CD4-positive, alpha-beta memory T cell (primary cell): ENCODE measurements around the gene MEIOB. TPM values are rescaled to one million over a fixed set of nuclear protein-coding genes. Genes with fewer than 3 reads are reported as not detected.

Experiments used
- CTCF ChIA-PET: fragments of 350-600 bp; sonication (Branson Sonifier 250); formaldehyde crosslinking; loops from one replicate; lab custom pipeline; 2021; ENCODE audit warnings: inconsistent platforms; ENCODE audit not compliant: partially characterized antibody; lab: Charles Lee
- POLR2A ChIA-PET: fragments of 350-600 bp; sonication (Branson Sonifier 250); formaldehyde crosslinking; loops from one replicate; lab custom pipeline; 2021; ENCODE audit not compliant: partially characterized antibody; lab: Charles Lee
- DNase-seq, 5 donors: peaks; one replicate each; pipeline versions ENCODE4 v3.0.0 to v3.0.0-alpha.2; 2020 to 2022; ENCODE audit warnings: mixed read lengths in 1 of 5
- H3K27ac ChIP-seq: one replicate; pipeline ENCODE4 v1.7.0; 2013; ENCODE audit warnings: low read depth, low read length
- H3K27me3 ChIP-seq: 2 replicates; pipeline ENCODE4 v1.7.0; 2013; ENCODE audit warnings: mild to moderate bottlenecking, low read length, moderate library complexity; ENCODE audit not compliant: insufficient read depth
- H3K36me3 ChIP-seq: 2 replicates; pipeline ENCODE4 v1.7.0; 2013; ENCODE audit warnings: mild to moderate bottlenecking, low read length, moderate library complexity; ENCODE audit not compliant: insufficient read depth
- H3K4me1 ChIP-seq: 2 replicates; pipeline ENCODE4 v1.7.0; 2013; ENCODE audit warnings: mild to moderate bottlenecking, low read length, moderate library complexity; ENCODE audit not compliant: insufficient read depth
- H3K4me3 ChIP-seq, 2 donors: one replicate each; pipeline ENCODE4 v1.7.0; 2013; ENCODE audit warnings: low read length in 2 of 2, mild to moderate bottlenecking in 1 of 2
- H3K9me3 ChIP-seq, 2 donors: one replicate each; pipeline ENCODE4 v1.7.0; 2013; ENCODE audit warnings: low read length in 2 of 2, control low read depth in 1 of 2; ENCODE audit not compliant: control insufficient read depth in 1 of 2
- H3K27ac Mint-ChIP-seq, 7 donors: one replicate each; pipeline ENCODE4 v1.8.0; 2020 to 2021; ENCODE audit warnings: mixed read lengths in 7 of 7, mild to moderate bottlenecking in 6 of 7, inconsistent platforms in 3 of 7, moderate library complexity in 3 of 7
- H3K27me3 Mint-ChIP-seq, 2 donors: one replicate each; pipeline ENCODE4 v1.8.0; 2020 to 2021; ENCODE audit warnings: mixed read lengths in 2 of 2
- H3K36me3 Mint-ChIP-seq, 2 donors: one replicate each; pipeline ENCODE4 v1.8.0; 2020 to 2021; ENCODE audit warnings: mixed read lengths in 2 of 2, inconsistent platforms in 1 of 2, mild to moderate bottlenecking in 1 of 2
- H3K4me1 Mint-ChIP-seq, 4 donors: one replicate each; pipeline ENCODE4 v1.8.0; 2020 to 2021; ENCODE audit warnings: mixed read lengths in 4 of 4, mild to moderate bottlenecking in 1 of 4
- H3K4me3 Mint-ChIP-seq, 8 donors: one replicate each; pipeline ENCODE4 v1.8.0; 2020 to 2021; ENCODE audit warnings: mixed read lengths in 8 of 8, mild to moderate bottlenecking in 7 of 8, moderate library complexity in 6 of 8, inconsistent platforms in 3 of 8
- H3K9me3 Mint-ChIP-seq, 8 donors: one replicate each; pipeline ENCODE4 v1.8.0; 2020 to 2021; ENCODE audit warnings: mixed read lengths in 8 of 8, mild to moderate bottlenecking in 5 of 8, inconsistent platforms in 3 of 8, moderate library complexity in 1 of 8
- intact Hi-C: fragments of 100-400 bp; cut with micrococcal nuclease; formaldehyde crosslinking; loops from one replicate; pipeline ENCODE4 v1.15.1; 2023
- polyA plus RNA-seq, 2 donors: library from polyadenylated mRNA; unstranded; fragments of 300-500 nt; fragmentation: Illumina TruSeq; gene quantifications; one replicate each; pipeline ENCODE4 v1.2.3, GENCODE V29; 2021
- total RNA-seq, 2 experiments: library from RNA; stranded (reverse); gene quantifications; one replicate each; pipeline ENCODE4 v1.2.3, GENCODE V29; 2021

The MEIOB gene
- total and polyA plus RNA-seq, 4 experiments from 2014 or later: not detected

GRCh38 chr16:1912215-1912543, 40.2 kb upstream of the MEIOB start:
- no peaks in the 10 kb centered on the region for H3K4me1 ChIP-seq
- intact Hi-C loops: no loop called here
- Mint-ChIP-seq H3K4me1 (no peaks in the 10 kb centered on the region), H3K9me3 (peaks cover 0 to 2% (median 0%) of the 10 kb centered on the region in 8 donors), H3K4me3 (no peak overlapping the region), H3K27me3 (peaks cover 19 to 24% of the 10 kb centered on the region in 2 donors), H3K36me3 (no peaks in the 10 kb centered on the region), H3K27ac (peak overlapping the region in 1 of 7 donors; percentile 41)
- no peaks in the 10 kb centered on the region for H3K36me3 ChIP-seq
- ChIA-PET CTCF (interaction anchor here (0.7 kb wide), 1 partner anchor 17 kb away, joined by 3 read pairs; no protein-coding TSS in a partner anchor), POLR2A (no interaction called here)
- no peaks in the 10 kb centered on the region for H3K9me3 ChIP-seq
- DNase-seq: no peak
- no peak overlapping the region for H3K27ac ChIP-seq
- no peak overlapping the region for H3K4me3 ChIP-seq
- peaks cover 10% of the 10 kb centered on the region for H3K27me3 ChIP-seq

- Histone ChIP-seq H3K4me3 (no peak overlapping the region), H3K4me1 (no peaks in the 10 kb centered on the region), H3K36me3 (no peaks in the 10 kb centered on the region), H3K27me3 (peaks cover 6% of the 10 kb centered on the region), H3K9me3 (no peaks in the 10 kb centered on the region), H3K27ac (no peak overlapping the region)
- intact Hi-C loops: no loop called here
- Mint-ChIP-seq H3K9me3 (peaks cover 0 to 2% (median 0%) of the 10 kb centered on the region in 8 donors), H3K27ac (no peak overlapping the region), H3K27me3 (peaks cover 16 to 22% of the 10 kb centered on the region in 2 donors), H3K36me3 (no peaks in the 10 kb centered on the region), H3K4me1 (no peaks in the 10 kb centered on the region), H3K4me3 (no peak overlapping the region)
- DNase-seq: no peak
- POLR2A ChIA-PET: no interaction called here
- CTCF ChIA-PET: interaction anchor here (0.7 kb wide), 2 partner anchors 17 to 1847 kb away, joined by 3 read pairs; no protein-coding TSS in a partner anchor
These were observed 39.7 kb upstream of the MEIOB start for GRCh38 chr16:1911467-1912214.

DNA sequence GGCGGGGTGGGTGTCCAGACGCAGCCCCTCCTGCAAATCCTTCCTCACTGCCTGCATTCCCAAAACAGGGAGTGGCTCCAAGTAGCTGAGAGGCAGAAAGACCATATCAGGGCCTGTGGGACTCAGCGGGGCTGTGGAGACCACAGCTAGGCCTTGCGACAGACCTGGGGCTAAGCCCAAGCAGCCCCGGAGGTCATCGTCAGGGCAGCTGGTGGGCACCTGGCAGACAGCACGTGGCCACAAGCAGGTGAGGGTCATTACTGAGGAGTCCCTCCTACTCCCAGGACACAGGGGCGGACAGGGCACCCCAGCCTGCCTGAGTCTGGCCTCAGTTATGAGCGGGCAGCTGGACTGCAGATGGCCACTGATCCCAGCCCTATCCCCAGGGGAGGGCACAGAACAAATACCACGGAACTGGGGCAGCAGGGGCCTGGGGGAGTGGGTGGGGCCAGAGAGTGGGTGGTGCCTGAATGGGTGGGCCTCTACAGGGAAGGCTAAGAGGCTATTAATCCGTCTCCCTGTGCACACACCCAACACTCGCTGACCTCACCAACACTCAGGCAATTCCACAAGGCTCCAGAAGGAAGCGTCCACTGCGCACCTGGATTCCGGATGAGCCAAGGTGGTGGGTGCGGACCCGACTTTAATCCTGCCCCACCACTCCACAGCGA, 37.7 kb upstream of the MEIOB start:
- Histone ChIP-seq H3K9me3 (no peaks in the 10 kb centered on the region), H3K4me1 (no peaks in the 10 kb centered on the region), H3K27ac (no peak overlapping the region), H3K4me3 (no peak overlapping the region), H3K27me3 (peaks cover 4% of the 10 kb centered on the region), H3K36me3 (no peaks in the 10 kb centered on the region)
- no peak overlapping the region for H3K4me3 Mint-ChIP-seq
- no peak for DNase-seq
- H3K36me3 Mint-ChIP-seq: no peaks in the 10 kb centered on the region
- no peaks in the 10 kb centered on the region for H3K4me1 Mint-ChIP-seq
- H3K9me3 Mint-ChIP-seq: peaks cover 0 to 2% (median 0%) of the 10 kb centered on the region in 8 donors
- ChIA-PET POLR2A (no interaction called here), CTCF (interaction anchor here (1.6 kb wide), 1 partner anchor 20 kb away, joined by 4 read pairs; no protein-coding TSS in a partner anchor)
- intact Hi-C loops: no loop called here
- no peak overlapping the region for H3K27ac Mint-ChIP-seq
- peaks cover 6 to 13% of the 10 kb centered on the region in 2 donors for H3K27me3 Mint-ChIP-seq

GRCh38 chr16:1908983-1909382, 37.0 kb upstream of the MEIOB start:
- H3K27me3 Mint-ChIP-seq: peaks cover 4 to 16% of the 10 kb centered on the region in 2 donors
- CTCF ChIA-PET: interaction anchor here (1.0 to 1.6 kb wide), 2 partner anchors 20 to 31 kb away, joined by 3 to 4 read pairs; no protein-coding TSS in a partner anchor
- Histone ChIP-seq H3K27me3 (no peaks in the 10 kb centered on the region), H3K27ac (no peak overlapping the region), H3K36me3 (no peaks in the 10 kb centered on the region), H3K4me1 (no peaks in the 10 kb centered on the region), H3K4me3 (no peak overlapping the region), H3K9me3 (no peaks in the 10 kb centered on the region)
- no peak overlapping the region for H3K4me3 Mint-ChIP-seq
- no peaks in the 10 kb centered on the region for H3K4me1 Mint-ChIP-seq
- no peak for DNase-seq
- H3K9me3 Mint-ChIP-seq: peaks cover 0 to 2% (median 0%) of the 10 kb centered on the region in 8 donors
- peak overlapping the region in 1 of 7 donors; percentile 47 for H3K27ac Mint-ChIP-seq
- H3K36me3 Mint-ChIP-seq: no peaks in the 10 kb centered on the region
- intact Hi-C loops: no loop called here
- POLR2A ChIA-PET: no interaction called here

DNA sequence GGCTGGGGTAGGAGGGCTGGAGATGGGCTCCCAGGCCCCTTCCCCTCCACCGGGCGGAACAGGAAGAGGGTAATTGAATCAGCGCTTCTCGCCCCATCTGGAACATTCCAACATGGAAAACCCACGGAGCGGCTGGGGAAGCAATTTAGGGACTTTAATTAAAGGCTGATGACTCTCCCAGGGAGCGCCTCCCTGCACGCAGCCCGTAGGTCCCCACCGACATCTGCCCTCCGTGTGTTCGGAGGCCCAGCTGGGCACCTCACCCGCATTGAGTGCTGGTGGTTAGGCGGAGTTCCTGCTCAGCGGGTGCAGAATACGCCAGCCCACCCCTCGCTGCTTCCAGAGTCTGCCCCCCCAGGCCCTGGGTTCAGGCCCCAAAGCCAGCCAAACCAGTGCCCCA, 36.2 kb upstream of the MEIOB start:
- Mint-ChIP-seq H3K4me1 (no peaks in the 10 kb centered on the region), H3K36me3 (no peaks in the 10 kb centered on the region), H3K27ac (no peak overlapping the region), H3K9me3 (peaks cover 0 to 2% (median 0%) of the 10 kb centered on the region in 8 donors), H3K27me3 (peaks cover 4 to 16% of the 10 kb centered on the region in 2 donors), H3K4me3 (no peak overlapping the region)
- CTCF ChIA-PET: interaction anchor here (1.0 to 1.6 kb wide), 2 partner anchors 21 to 30 kb away, joined by 3 to 4 read pairs; no protein-coding TSS in a partner anchor
- no peak overlapping the region for H3K27ac ChIP-seq
- DNase-seq: no peak
- no peak overlapping the region for H3K4me3 ChIP-seq
- intact Hi-C loops: no loop called here
- H3K4me1 ChIP-seq: no peaks in the 10 kb centered on the region
- no peaks in the 10 kb centered on the region for H3K36me3 ChIP-seq
- POLR2A ChIA-PET: no interaction called here
- H3K9me3 ChIP-seq: no peaks in the 10 kb centered on the region
- H3K27me3 ChIP-seq: no peaks in the 10 kb centered on the region

GRCh38 chr16:1907226-1907860, 35.4 kb upstream of the MEIOB start:
- peaks cover 4 to 14% of the 10 kb centered on the region in 2 donors for H3K27me3 Mint-ChIP-seq
- CTCF ChIA-PET: no interaction called here
- intact Hi-C loops: no loop called here

DNA sequence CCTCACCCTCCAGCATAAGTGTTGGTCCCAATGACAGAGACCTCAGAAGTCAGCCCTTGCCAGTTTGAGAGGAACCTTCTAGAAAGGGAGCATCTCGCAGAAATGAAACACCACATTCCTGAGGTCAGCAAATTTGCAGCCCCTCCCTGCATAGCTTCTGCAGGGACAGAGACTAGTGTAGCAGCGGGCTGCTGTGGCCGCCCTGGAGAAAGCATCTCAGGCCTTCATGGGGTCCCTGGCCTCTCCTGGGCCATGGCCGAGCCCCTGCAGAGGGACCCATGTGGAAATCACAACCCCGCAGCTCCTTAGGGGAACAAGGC, 34.8 kb upstream of the MEIOB start:
- Histone ChIP-seq H3K36me3 (no peaks in the 10 kb centered on the region), H3K27ac (no peak overlapping the region), H3K4me1 (no peaks in the 10 kb centered on the region), H3K4me3 (no peak overlapping the region), H3K27me3 (no peaks in the 10 kb centered on the region), H3K9me3 (no peaks in the 10 kb centered on the region)
- POLR2A ChIA-PET: no interaction called here
- H3K27me3 Mint-ChIP-seq: peaks cover 4 to 14% of the 10 kb centered on the region in 2 donors
- no peaks in the 10 kb centered on the region for H3K36me3 Mint-ChIP-seq
- H3K9me3 Mint-ChIP-seq: peaks cover 0 to 2% (median 0%) of the 10 kb centered on the region in 8 donors
- CTCF ChIA-PET: no interaction called here
- no peak overlapping the region for H3K27ac Mint-ChIP-seq
- intact Hi-C loops: no loop called here
- no peak overlapping the region for H3K4me3 Mint-ChIP-seq
- no peak for DNase-seq
- no peaks in the 10 kb centered on the region for H3K4me1 Mint-ChIP-seq

More at GRCh38 chr16:1907226-1907860, 35.4 kb upstream of the MEIOB start:
- Histone ChIP-seq H3K9me3 (no peaks in the 10 kb centered on the region), H3K4me1 (no peaks in the 10 kb centered on the region), H3K36me3 (no peaks in the 10 kb centered on the region), H3K4me3 (no peak overlapping the region), H3K27ac (no peak overlapping the region), H3K27me3 (no peaks in the 10 kb centered on the region)
- POLR2A ChIA-PET: no interaction called here
- H3K4me1 Mint-ChIP-seq: no peaks in the 10 kb centered on the region
- H3K9me3 Mint-ChIP-seq: peaks cover 0 to 2% (median 0%) of the 10 kb centered on the region in 8 donors
- H3K27ac Mint-ChIP-seq: no peak overlapping the region
- DNase-seq: no peak
- H3K36me3 Mint-ChIP-seq: no peaks in the 10 kb centered on the region
- no peak overlapping the region for H3K4me3 Mint-ChIP-seq
